Activated B cell treated with CpG ODN at 0.5 μM for 24 hours (primary cell): ENCODE results near the gene GPR183. TPM values are rescaled to one million over a fixed set of nuclear protein-coding genes. Genes with fewer than 3 reads are reported as not detected.
A peak's percentile ranks its signal among the peaks of the same experiment; 100 is the strongest.

Experiments
- ATAC-seq: fragments of 200-7000 bp; cut with Tn5 transposase; one replicate; pipeline ENCODE4 v1.10.0; 2021; ENCODE audit warnings: low read depth, mild to moderate bottlenecking, moderate library complexity
- CTCF ChIA-PET: fragments of 350-600 bp; sonication (Branson Sonifier 250); formaldehyde crosslinking; loops from one replicate; lab custom pipeline; 2021; ENCODE audit warnings: antibody characterized with exemption; lab: Charles Lee
- POLR2A ChIA-PET: fragments of 350-600 bp; sonication (Branson Sonifier 250); formaldehyde crosslinking; loops from one replicate; lab custom pipeline; 2021; ENCODE audit warnings: antibody characterized with exemption; lab: Charles Lee
- DNase-seq: peaks from one replicate; pipeline ENCODE4 v3.0.0; 2022
- H3K27ac Mint-ChIP-seq: one replicate; pipeline ENCODE4 v1.8.0; 2020; ENCODE audit warnings: mixed read lengths
- H3K27me3 Mint-ChIP-seq: one replicate; pipeline ENCODE4 v1.8.0; 2021; ENCODE audit warnings: mixed read lengths
- H3K36me3 Mint-ChIP-seq: one replicate; pipeline ENCODE4 v1.8.0; 2021; ENCODE audit warnings: low read depth, mixed read lengths
- H3K4me1 Mint-ChIP-seq: one replicate; pipeline ENCODE4 v1.8.0; 2021; ENCODE audit warnings: mixed read lengths
- H3K4me3 Mint-ChIP-seq: one replicate; pipeline ENCODE4 v1.8.0; 2020; ENCODE audit warnings: mild to moderate bottlenecking, mixed read lengths
- H3K9me3 Mint-ChIP-seq: one replicate; pipeline ENCODE4 v1.8.0; 2020; ENCODE audit warnings: mixed read lengths
- CTCF ChIP-seq: fragments of 200-600 bp; IDR thresholded peaks from one replicate; pipeline ENCODE4 v1.8.0; 2022; ENCODE audit warnings: antibody characterized with exemption, mild to moderate bottlenecking
- intact Hi-C: fragments of 100-400 bp; cut with micrococcal nuclease; formaldehyde crosslinking; loops from one replicate; pipeline ENCODE4 v1.15.1; 2024
- total RNA-seq: library from RNA; stranded (reverse); gene quantifications from 2 replicates; pipeline ENCODE4 v1.2.3, GENCODE V29; 2022

Gene GPR183
- total RNA-seq, 1 donor from 2014 or later: 84.5 TPM

DNA sequence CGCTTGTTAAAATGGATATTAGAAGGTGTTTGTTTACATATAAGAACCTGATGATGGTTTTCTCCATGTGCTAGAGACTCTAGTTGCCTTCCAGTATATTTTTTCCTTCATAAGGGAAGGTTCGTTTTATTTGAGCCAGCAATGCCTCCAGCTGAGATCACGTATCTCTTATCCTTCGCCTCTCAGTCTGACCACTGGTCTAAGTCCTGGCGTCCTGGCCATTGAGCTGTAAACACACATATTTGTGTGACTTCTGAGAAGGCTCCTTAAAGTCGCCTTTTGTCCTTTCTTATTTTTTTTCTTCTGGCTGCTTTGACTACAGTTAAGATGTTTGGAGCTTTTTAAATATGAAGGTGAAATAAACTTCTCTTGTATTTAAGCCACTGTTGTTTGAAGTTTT lies 23.7 kb upstream of the GPR183 start:
- Mint-ChIP-seq H3K4me1 (peaks cover 44% of the 10 kb centered on the region), H3K27me3 (no peaks in the 10 kb centered on the region), H3K27ac (no peak overlapping the region), H3K4me3 (no peak overlapping the region), H3K36me3 (peaks cover 28% of the 10 kb centered on the region), H3K9me3 (no peaks in the 10 kb centered on the region)
- DNase-seq: no peak
- intact Hi-C loops: no loop called here
- no peak for TF ChIP-seq CTCF
- ChIA-PET POLR2A (no interaction called here), CTCF (no interaction called here)
- ATAC-seq: no peak

DNA sequence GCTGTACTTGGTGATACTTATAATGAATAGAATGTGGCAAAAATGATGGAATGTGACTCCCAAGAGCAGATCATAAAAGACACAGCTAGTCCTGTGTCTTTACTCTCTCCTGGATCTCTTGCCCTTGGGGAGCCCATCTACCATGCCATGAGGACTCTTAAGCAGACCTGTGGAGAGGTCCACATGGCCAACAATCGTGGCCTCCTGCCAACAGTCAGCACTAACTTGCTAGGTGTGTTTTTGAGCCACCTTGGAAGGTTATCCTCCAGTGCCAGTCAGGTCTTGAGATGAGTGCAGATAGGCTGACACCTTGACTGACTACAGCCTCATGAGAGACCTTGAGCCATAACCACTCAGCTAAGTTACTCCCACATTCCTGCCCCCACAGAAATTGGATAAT lies 22.3 kb upstream of the GPR183 start:
- intact Hi-C loops: no loop called here
- Mint-ChIP-seq H3K27me3 (no peaks in the 10 kb centered on the region), H3K9me3 (no peaks in the 10 kb centered on the region), H3K27ac (no peak overlapping the region), H3K4me3 (no peak overlapping the region), H3K36me3 (peaks cover 32% of the 10 kb centered on the region), H3K4me1 (peaks cover 39% of the 10 kb centered on the region)
- ATAC-seq (no peak), DNase-seq (no peak)
- ChIA-PET CTCF (interaction anchor here (0.7 to 1.3 kb wide), 2 partner anchors 18 to 46 kb away, joined by 3 read pairs; no protein-coding TSS in a partner anchor), POLR2A (interaction anchor here (1.0 kb wide), 1 partner anchor 96 kb away, joined by 5 read pairs; no protein-coding TSS in a partner anchor)
- TF ChIP-seq CTCF: no peak

DNA sequence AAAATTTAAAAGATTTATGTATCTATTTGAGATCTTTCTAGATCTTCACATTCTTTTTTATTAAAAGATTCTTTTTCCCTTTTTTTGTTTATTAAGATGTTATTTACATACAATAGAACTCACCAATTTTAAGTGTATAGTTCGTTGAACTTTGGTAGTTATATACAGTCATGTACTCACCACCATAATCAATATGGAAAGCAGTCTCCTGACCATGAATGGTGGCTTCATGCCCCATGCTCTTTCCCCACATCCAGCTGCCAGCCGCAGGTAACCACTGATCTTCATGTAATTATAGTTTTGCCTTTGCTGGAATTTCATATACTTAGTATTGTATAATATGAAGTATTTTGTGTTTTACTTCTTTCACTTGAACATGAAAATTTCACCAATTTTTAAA lies 20.6 kb upstream of the GPR183 start:
- DNase-seq: no peak
- Mint-ChIP-seq H3K36me3 (peaks cover 42% of the 10 kb centered on the region), H3K9me3 (no peaks in the 10 kb centered on the region), H3K4me1 (peaks cover 48% of the 10 kb centered on the region), H3K27ac (no peak overlapping the region), H3K4me3 (no peak overlapping the region), H3K27me3 (no peaks in the 10 kb centered on the region)
- CTCF ChIA-PET: no interaction called here
- TF ChIP-seq CTCF: no peak
- POLR2A ChIA-PET: no interaction called here
- no peak for ATAC-seq
- intact Hi-C loops: no loop called here

DNA sequence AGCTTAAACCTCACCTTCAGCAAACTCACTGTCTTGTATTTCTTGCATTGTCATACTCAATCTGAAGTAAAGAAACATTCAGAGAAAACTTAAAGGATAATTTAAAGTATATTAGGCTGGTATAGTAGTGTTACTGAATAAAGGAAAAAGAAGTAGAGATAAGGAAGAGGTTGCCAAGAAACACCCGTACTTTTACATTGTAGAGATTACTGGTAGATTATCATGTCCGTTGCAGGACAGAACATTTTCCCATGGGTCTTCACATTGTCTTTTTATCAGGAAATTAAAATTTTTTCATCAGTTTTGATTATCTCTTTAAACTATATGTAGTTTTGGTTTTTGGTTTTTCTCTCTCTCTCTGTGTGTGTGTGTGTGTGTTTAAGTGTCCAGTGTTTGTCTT lies 19.9 kb upstream of the GPR183 start:
- ChIA-PET POLR2A (interaction anchor here (0.6 kb wide), 2 partner anchors 21 to 93 kb away, joined by 3 to 4 read pairs; no protein-coding TSS in a partner anchor), CTCF (no interaction called here)
- no peak for TF ChIP-seq CTCF
- H3K4me3 Mint-ChIP-seq: no peak overlapping the region
- ATAC-seq (no peak), DNase-seq (no peak)
- no peaks in the 10 kb centered on the region for H3K9me3 Mint-ChIP-seq
- intact Hi-C loops: no loop called here
- H3K36me3 Mint-ChIP-seq: peaks cover 39% of the 10 kb centered on the region
- H3K27ac Mint-ChIP-seq: no peak overlapping the region
- no peaks in the 10 kb centered on the region for H3K27me3 Mint-ChIP-seq
- peaks cover 51% of the 10 kb centered on the region for H3K4me1 Mint-ChIP-seq

DNA sequence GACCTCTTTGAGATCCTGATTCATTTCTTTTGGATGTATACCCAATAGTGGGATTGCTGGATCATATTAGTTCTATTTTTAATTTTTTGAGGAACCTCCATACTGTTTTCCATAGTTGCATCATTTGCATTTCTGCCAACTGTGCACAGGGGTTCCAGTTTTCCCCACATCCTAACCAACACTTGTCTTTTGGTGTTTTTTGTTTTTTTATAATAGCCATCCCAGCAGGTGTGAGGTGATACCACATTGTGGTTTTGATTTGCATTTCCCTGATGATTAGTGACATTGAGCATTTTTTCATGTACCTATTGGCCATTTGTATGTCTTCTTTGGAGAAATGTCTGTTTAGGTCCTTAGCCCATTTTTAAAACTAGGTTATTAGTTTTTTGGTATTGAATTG lies 18.8 kb upstream of the GPR183 start:
- ATAC-seq: no peak
- Mint-ChIP-seq H3K27ac (peak overlapping the region; percentile 41), H3K27me3 (no peaks in the 10 kb centered on the region), H3K9me3 (no peaks in the 10 kb centered on the region), H3K4me1 (peaks cover 54% of the 10 kb centered on the region), H3K4me3 (peak overlapping the region; percentile 28), H3K36me3 (peaks cover 37% of the 10 kb centered on the region)
- intact Hi-C loops: no loop called here
- TF ChIP-seq CTCF: no peak
- POLR2A ChIA-PET: interaction anchor here (1.6 to 2.3 kb wide), 2 partner anchors 9 to 125 kb away, joined by 5 to 16 read pairs; partner anchors contain the start of gene UBAC2
- CTCF ChIA-PET: no interaction called here
- no peak for DNase-seq
